ENCODE results near the gene GPHN.

GRCh38 chr14:66509874-66510273 is 1.9 kb downstream of the GPHN start:
- no peak for TF ChIP-seq CTCF (IDR thresholded peaks at IDR 0.05)
- no peak for TF ChIP-seq USF2 (CRISPR knock-in tag; IDR thresholded peaks at IDR 0.05)
- no peak for TF ChIP-seq SP1 (CRISPR knock-in tag; conservative IDR thresholded peaks at IDR 0.05)
- no peak for TF ChIP-seq MAX (CRISPR knock-in tag; IDR thresholded peaks at IDR 0.05)
